Cortex of kidney (tissue), 1 donor: ENCODE results near the gene TIMM8B.
"Not testable (repeated sequence)": the region's sequence is repeated elsewhere in the genome, so short reads cannot be mapped to it uniquely, and the experiment has no call there.

Source experiments
- DNase-seq: peaks from one replicate; lab custom pipeline; 2025; lab: John Stamatoyannopoulos, UW

TIMM8B gene

GRCh38 chr11:112086422-112087191 lies at the start of gene TIMM8B, which contains the start of gene SDHD:
TIMM8B (minus strand) TSS chr11:112086756; CDS start chr11:112086723, 33 bp downstream.
SDHD (plus strand) TSS chr11:112086873; CDS start chr11:112086908, 35 bp downstream.
- peak; percentile 84 for DNase-seq

GRCh38 chr11:112134473-112134872 lies 47.9 kb upstream of the TIMM8B start:
- DNase-seq = no peak

GRCh38 chr11:112132737-112133136 lies 46.2 kb upstream of the TIMM8B start:
- no peak for DNase-seq

- DNase-seq = no peak
Measured at GRCh38 chr11:112129656-112130055, 43.1 kb upstream of the TIMM8B start.

- no peak for DNase-seq
Measured at GRCh38 chr11:112128483-112129121, 42.0 kb upstream of the TIMM8B start.

GRCh38 chr11:112127056-112127455 lies 40.5 kb upstream of the TIMM8B start:
- no peak for DNase-seq

- no peak for DNase-seq
Measured at GRCh38 chr11:112123129-112123528, 36.6 kb upstream of the TIMM8B start.

- no peak for DNase-seq
Measured at GRCh38 chr11:112121981-112122615, 35.5 kb upstream of the TIMM8B start.

- no peak for DNase-seq
Measured at GRCh38 chr11:112118176-112118575, 31.6 kb upstream of the TIMM8B start.

- no peak for DNase-seq
Measured at GRCh38 chr11:112115386-112115785, 28.8 kb upstream of the TIMM8B start.

GRCh38 chr11:112114460-112114859 lies 27.9 kb upstream of the TIMM8B start:
- DNase-seq = no peak

- no peak for DNase-seq
Measured at GRCh38 chr11:112113539-112114457, 27.2 kb upstream of the TIMM8B start.

- DNase-seq = no peak
Measured at GRCh38 chr11:112106070-112106469, 19.5 kb upstream of the TIMM8B start.

GRCh38 chr11:112103446-112103845 lies 16.9 kb upstream of the TIMM8B start:
- no peak for DNase-seq

GRCh38 chr11:112100462-112100861 lies 13.9 kb upstream of the TIMM8B start:
- no peak for DNase-seq

GRCh38 chr11:112097734-112098528 lies 11.4 kb upstream of the TIMM8B start:
- no peak for DNase-seq

GRCh38 chr11:112096194-112096593 lies 9.6 kb upstream of the TIMM8B start:
- no peak for DNase-seq

- not testable (repeated sequence) for DNase-seq
Measured at GRCh38 chr11:112095302-112095701, 8.7 kb upstream of the TIMM8B start.

- DNase-seq = no peak
Measured at GRCh38 chr11:112087212-112087611, 656 bp upstream of the TIMM8B start.

- DNase-seq = no peak
Measured at GRCh38 chr11:112085822-112086421, 634 bp downstream of the TIMM8B start.

GRCh38 chr11:112082729-112083128 lies 3.8 kb downstream of the TIMM8B start:
- DNase-seq = no peak
